Measurements from ENCODE around the gene NAT14.
"Not testable (repeated sequence)": the region's sequence is repeated elsewhere in the genome, so short reads cannot be mapped to it uniquely, and the experiment has no call there.

Gene NAT14

GRCh38 chr19:55447421-55448174, 37.4 kb upstream of the NAT14 start:
- TF ChIP-seq CTCF (IDR thresholded peaks at IDR 0.05; ENCODE audit: insufficient read depth, low read depth, low read length, missing control alignments) = peak; percentile 24
- no peak overlapping the region for H3K4me3 ChIP-seq (ENCODE audit: low read length)

GRCh38 chr19:55448175-55448490, 36.9 kb upstream of the NAT14 start:
- H3K4me3 ChIP-seq (ENCODE audit: low read length); DNase-seq (ENCODE audit: low read depth): not testable (repeated sequence)

More at GRCh38 chr19:55447421-55448174, 37.4 kb upstream of the NAT14 start:
- DNase-seq (ENCODE audit: low read depth) = peak; percentile 82

GRCh38 chr19:55449469-55449868, 35.5 kb upstream of the NAT14 start:
- TF ChIP-seq CTCF (IDR thresholded peaks at IDR 0.05; ENCODE audit: insufficient read depth, low read depth, low read length, missing control alignments) = no peak
- DNase-seq (ENCODE audit: low read depth) = no peak
- H3K4me3 ChIP-seq (ENCODE audit: low read length) = no peak overlapping the region

GRCh38 chr19:55451163-55451964, 33.6 kb upstream of the NAT14 start:
- TF ChIP-seq CTCF (IDR thresholded peaks at IDR 0.05; ENCODE audit: insufficient read depth, low read depth, low read length, missing control alignments) = no peak
- no peak for DNase-seq (ENCODE audit: low read depth)
- no peak overlapping the region for H3K4me3 ChIP-seq (ENCODE audit: low read length)

GRCh38 chr19:55451965-55452748, 32.8 kb upstream of the NAT14 start:
- no peak for TF ChIP-seq CTCF (IDR thresholded peaks at IDR 0.05; ENCODE audit: insufficient read depth, low read depth, low read length, missing control alignments)
- DNase-seq (ENCODE audit: low read depth) = no peak
- no peak overlapping the region for H3K4me3 ChIP-seq (ENCODE audit: low read length)

- DNase-seq (ENCODE audit: low read depth) = peak; percentile 65
- no peak for TF ChIP-seq CTCF (IDR thresholded peaks at IDR 0.05; ENCODE audit: insufficient read depth, low read depth, low read length, missing control alignments)
- H3K4me3 ChIP-seq (ENCODE audit: low read length) = no peak overlapping the region
Measured at GRCh38 chr19:55452749-55453346, 32.1 kb upstream of the NAT14 start.
